Loucy (cell line): ENCODE results near the gene CARD19.

Experiments used
- H2AFZ ChIP-seq: fragments of 200-600 bp; sonication (generic); 2 replicates; pipeline ENCODE4 v1.6.0; 2016; ENCODE audit warnings: antibody characterized with exemption, mild to moderate bottlenecking, low read length, moderate library complexity
- H3F3A ChIP-seq: fragments of 200-600 bp; 2 replicates; pipeline ENCODE4 v1.6.0; 2016; ENCODE audit warnings: antibody characterized with exemption, low read depth, mild to moderate bottlenecking
- H3K27me3 ChIP-seq: fragments of 200-600 bp; sonication (generic); 2 replicates; pipeline ENCODE4 v1.6.1; 2014; ENCODE audit warnings: low read length, mild to moderate bottlenecking; ENCODE audit not compliant: insufficient read depth, poor library complexity, severe bottlenecking
- H3K36me3 ChIP-seq: fragments of 200-600 bp; sonication (generic); 2 replicates; pipeline ENCODE4 v1.6.1; 2016; ENCODE audit warnings: low read length; ENCODE audit not compliant: insufficient read depth
- H3K4me1 ChIP-seq: fragments of 200-600 bp; sonication (generic); 2 replicates; pipeline ENCODE4 v1.5.1; 2014; ENCODE audit warnings: low read length, mild to moderate bottlenecking; ENCODE audit not compliant: insufficient read depth, poor library complexity, severe bottlenecking
- H3K4me2 ChIP-seq: fragments of 200-600 bp; sonication (generic); 2 replicates; pipeline ENCODE4 v1.6.0; 2014; ENCODE audit warnings: antibody characterized with exemption, low read length, low read depth, mild to moderate bottlenecking; ENCODE audit not compliant: poor library complexity, severe bottlenecking
- H3K4me3 ChIP-seq: fragments of 200-600 bp; sonication (generic); 2 replicates; pipeline ENCODE4 v1.5.1; 2014; ENCODE audit warnings: low read length, mild to moderate bottlenecking, mixed read lengths; ENCODE audit not compliant: poor library complexity, severe bottlenecking
- H3K79me2 ChIP-seq: fragments of 200-600 bp; sonication (generic); 2 replicates; pipeline ENCODE4 v1.6.1; 2014; ENCODE audit warnings: low read length; ENCODE audit not compliant: insufficient read depth
- H3K9ac ChIP-seq: fragments of 200-600 bp; sonication (generic); 2 replicates; pipeline ENCODE4 v1.6.0; 2014; ENCODE audit warnings: mild to moderate bottlenecking, low read depth, low read length, moderate library complexity; ENCODE audit not compliant: poor library complexity, severe bottlenecking
- H3K9me2 ChIP-seq: fragments of 200-600 bp; sonication (generic); replicated peaks from 2 replicates; pipeline ENCODE4 v1.6.1; 2016; ENCODE audit warnings: low read depth, low read length, mixed read lengths
- H3K9me3 ChIP-seq: fragments of 200-600 bp; sonication (generic); 2 replicates; pipeline ENCODE4 v1.6.1; 2014; ENCODE audit warnings: mild to moderate bottlenecking, antibody characterized with exemption, low read length, low read depth; ENCODE audit not compliant: insufficient read depth
- H4K20me1 ChIP-seq: fragments of 200-600 bp; sonication (generic); 2 replicates; pipeline ENCODE4 v1.6.0; 2014; ENCODE audit warnings: antibody characterized with exemption, low read length, mild to moderate bottlenecking; ENCODE audit not compliant: insufficient read depth, poor library complexity, severe bottlenecking
- EZH2phosphoT487 ChIP-seq: fragments of 200-600 bp; IDR thresholded peaks from 2 replicates; pipeline ENCODE4 v1.6.1; 2018; ENCODE audit warnings: antibody characterized with exemption, mild to moderate bottlenecking, moderate library complexity, borderline replicate concordance
- TF ChIP-seq, protein P1 (sequence below): fragments of 200-600 bp; sonication (generic); conservative IDR thresholded peaks from 2 replicates; pipeline ENCODE4 v1.5.1; 2014; ENCODE audit warnings: mild to moderate bottlenecking, antibody characterized with exemption, low read length

The CARD19 gene

DNA sequence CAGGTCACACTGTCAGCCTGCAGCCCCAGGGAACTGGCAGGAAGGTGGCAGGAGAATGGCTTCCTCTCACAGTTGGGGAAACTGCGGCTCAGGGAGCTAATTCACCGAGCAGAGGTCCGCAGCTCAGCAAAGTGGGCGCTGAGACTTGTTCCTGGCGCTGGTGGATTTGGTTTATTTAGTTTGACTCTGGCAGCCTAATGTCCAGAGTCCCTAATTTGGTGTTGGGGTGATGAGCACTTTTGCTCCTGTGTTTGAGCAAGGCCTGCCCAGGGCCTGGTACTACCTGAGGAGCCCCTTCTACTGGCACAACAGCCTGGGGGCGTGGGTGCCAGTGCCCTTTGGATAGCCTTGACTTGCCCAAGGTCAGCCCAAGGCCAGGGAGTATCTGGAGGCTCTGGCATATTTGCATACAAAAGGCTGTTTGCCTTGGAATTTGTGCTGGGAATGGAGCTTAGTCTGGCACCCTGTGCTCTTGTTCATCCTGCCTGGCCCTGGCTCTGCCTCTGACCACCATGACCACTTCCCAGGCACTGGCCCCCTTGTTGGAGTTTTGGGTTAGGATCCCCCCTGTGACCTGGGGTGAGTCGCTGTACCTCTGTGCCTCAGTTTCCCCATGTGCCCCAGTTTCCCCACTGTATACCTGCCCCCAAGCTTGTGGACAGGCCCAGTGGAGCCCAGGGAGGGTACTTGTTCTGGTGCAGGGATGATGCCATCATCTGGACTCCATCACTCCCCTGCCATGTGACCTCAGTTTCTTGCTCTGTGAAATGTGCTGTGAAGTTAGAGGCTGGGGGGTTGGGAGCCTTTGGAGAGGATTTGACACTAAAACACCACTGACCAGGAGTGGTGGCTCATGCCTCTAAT lies 36.1 kb upstream of the CARD19 start:
- Histone ChIP-seq H3K79me2 (no peaks in the 10 kb centered on the region), H3K4me2 (no peak overlapping the region), H3K27me3 (no peaks in the 10 kb centered on the region), H3K9ac (no peak overlapping the region), H3K36me3 (no peaks in the 10 kb centered on the region), H3K4me1 (peaks cover 45% of the 10 kb centered on the region), H3K9me3 (no peaks in the 10 kb centered on the region), H2AFZ (no peak overlapping the region), H3F3A (peaks cover 8% of the 10 kb centered on the region; the same call in 1 of the 2 replicates), H4K20me1 (no peaks in the 10 kb centered on the region), H3K9me2 (no peaks in the 10 kb centered on the region), H3K4me3 (no peak overlapping the region)
- TF ChIP-seq, protein P1, sequence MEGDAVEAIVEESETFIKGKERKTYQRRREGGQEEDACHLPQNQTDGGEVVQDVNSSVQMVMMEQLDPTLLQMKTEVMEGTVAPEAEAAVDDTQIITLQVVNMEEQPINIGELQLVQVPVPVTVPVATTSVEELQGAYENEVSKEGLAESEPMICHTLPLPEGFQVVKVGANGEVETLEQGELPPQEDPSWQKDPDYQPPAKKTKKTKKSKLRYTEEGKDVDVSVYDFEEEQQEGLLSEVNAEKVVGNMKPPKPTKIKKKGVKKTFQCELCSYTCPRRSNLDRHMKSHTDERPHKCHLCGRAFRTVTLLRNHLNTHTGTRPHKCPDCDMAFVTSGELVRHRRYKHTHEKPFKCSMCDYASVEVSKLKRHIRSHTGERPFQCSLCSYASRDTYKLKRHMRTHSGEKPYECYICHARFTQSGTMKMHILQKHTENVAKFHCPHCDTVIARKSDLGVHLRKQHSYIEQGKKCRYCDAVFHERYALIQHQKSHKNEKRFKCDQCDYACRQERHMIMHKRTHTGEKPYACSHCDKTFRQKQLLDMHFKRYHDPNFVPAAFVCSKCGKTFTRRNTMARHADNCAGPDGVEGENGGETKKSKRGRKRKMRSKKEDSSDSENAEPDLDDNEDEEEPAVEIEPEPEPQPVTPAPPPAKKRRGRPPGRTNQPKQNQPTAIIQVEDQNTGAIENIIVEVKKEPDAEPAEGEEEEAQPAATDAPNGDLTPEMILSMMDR = no peak
- no peak for TF ChIP-seq EZH2phosphoT487

DNA sequence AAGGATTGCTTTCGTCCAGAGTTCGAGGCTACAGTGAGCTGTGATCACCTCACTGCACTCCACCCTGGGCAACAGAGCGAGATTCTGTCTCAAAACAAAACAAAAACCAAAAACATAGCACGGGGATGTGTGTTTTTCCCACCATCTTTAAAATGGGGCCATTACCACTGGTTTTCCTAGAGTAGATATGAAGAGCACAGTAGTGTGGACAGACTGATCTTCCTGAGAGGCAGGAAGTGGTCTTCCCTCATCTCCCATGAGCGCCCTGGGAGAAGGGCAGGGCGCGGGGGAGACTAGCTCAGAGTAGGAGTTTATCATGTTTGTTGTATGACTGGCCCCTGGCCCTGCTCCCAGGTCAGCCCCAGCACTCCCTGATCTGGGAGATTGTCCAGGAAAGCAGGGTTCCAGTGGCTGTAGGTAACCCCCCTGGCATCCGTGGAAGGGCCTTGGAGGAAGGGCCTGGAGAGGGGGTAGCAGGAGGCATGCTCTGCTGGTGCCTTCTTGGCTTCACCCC lies 35.2 kb upstream of the CARD19 start:
- no peaks in the 10 kb centered on the region for H3K27me3 ChIP-seq
- H3K79me2 ChIP-seq = no peaks in the 10 kb centered on the region
- no peaks in the 10 kb centered on the region for H3K36me3 ChIP-seq
- H3K9me2 ChIP-seq = no peaks in the 10 kb centered on the region
- no peak overlapping the region for H3K4me2 ChIP-seq
- TF ChIP-seq EZH2phosphoT487 = no peak
- TF ChIP-seq, protein P1 = no peak
- no peaks in the 10 kb centered on the region for H4K20me1 ChIP-seq
- H3K9ac ChIP-seq = peak overlapping the region; percentile 8
- peak overlapping the region; percentile 55; the same call in 1 of the 2 replicates for H2AFZ ChIP-seq
- H3K9me3 ChIP-seq = no peaks in the 10 kb centered on the region
- peaks cover 54% of the 10 kb centered on the region for H3K4me1 ChIP-seq
- no peak overlapping the region for H3K4me3 ChIP-seq
- H3F3A ChIP-seq = peaks cover 8% of the 10 kb centered on the region; the same call in 1 of the 2 replicates

DNA sequence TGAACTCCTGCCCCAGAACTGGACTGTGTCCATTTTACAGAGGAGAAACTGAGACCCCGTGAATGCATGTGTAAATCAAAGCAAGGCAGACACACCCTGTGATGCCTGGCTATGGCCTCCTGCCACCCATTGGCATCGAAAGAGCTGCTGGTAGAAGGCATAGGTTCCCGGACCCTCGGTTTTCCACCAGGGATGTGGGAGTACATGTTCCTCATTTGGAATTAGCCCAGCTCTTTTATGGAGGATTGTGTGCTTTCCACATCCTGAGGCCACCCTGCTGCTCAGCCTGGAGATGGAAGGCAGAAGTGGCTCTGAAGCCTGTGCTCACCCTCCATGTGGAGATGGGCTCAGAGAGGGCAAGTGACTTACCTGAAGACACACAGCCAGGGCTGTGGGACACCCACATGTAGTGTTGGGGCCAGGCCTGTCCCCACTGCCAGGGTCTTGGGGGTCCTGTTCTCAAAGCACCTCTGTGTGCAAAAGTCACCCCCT lies 34.7 kb upstream of the CARD19 start:
- H3K9ac ChIP-seq = peak overlapping the region; percentile 8
- H3K27me3 ChIP-seq = no peaks in the 10 kb centered on the region
- no peak overlapping the region for H3K4me3 ChIP-seq
- TF ChIP-seq EZH2phosphoT487 = no peak
- TF ChIP-seq, protein P1 = no peak
- no peak overlapping the region for H2AFZ ChIP-seq
- H3K36me3 ChIP-seq = no peaks in the 10 kb centered on the region
- no peaks in the 10 kb centered on the region for H3K9me2 ChIP-seq
- H3F3A ChIP-seq = peaks cover 8% of the 10 kb centered on the region; the same call in 1 of the 2 replicates
- no peaks in the 10 kb centered on the region for H3K79me2 ChIP-seq
- no peaks in the 10 kb centered on the region for H3K9me3 ChIP-seq
- no peaks in the 10 kb centered on the region for H4K20me1 ChIP-seq
- H3K4me1 ChIP-seq = peaks cover 57% of the 10 kb centered on the region
- no peak overlapping the region for H3K4me2 ChIP-seq
